OCI-LY3 (cell line): ENCODE measurements around the gene LCNL1.
A peak's percentile ranks its signal among the peaks of the same experiment; 100 is the strongest.

ENCODE experiments used
- H2AFZ ChIP-seq: fragments of 200-600, 300-600 bp; shearing (Covaris generic); 2 replicates; pipeline ENCODE4 v1.6.0; 2014; ENCODE audit warnings: antibody characterized with exemption, low read depth, low read length
- H3K27ac ChIP-seq: fragments of 200-600, 300-600 bp; sonication (generic); 2 replicates; pipeline ENCODE4 v1.5.1; 2014; ENCODE audit warnings: mild to moderate bottlenecking, low read length, moderate library complexity, mixed read lengths
- H3K27me3 ChIP-seq: fragments of 200-600, 300-600 bp; sonication (generic); 2 replicates; pipeline ENCODE4 v1.6.1; 2014; ENCODE audit warnings: low read depth, low read length, mixed read lengths
- H3K36me3 ChIP-seq: fragments of 200-600, 300-600 bp; sonication (generic); replicated peaks from 2 replicates; pipeline ENCODE3; 2014; ENCODE audit warnings: low read depth, low read length, mixed read lengths
- H3K4me1 ChIP-seq: fragments of 300-600, 200-600 bp; sonication (generic); 2 replicates; pipeline ENCODE4 v1.6.1; 2014; ENCODE audit warnings: low read length, mixed read lengths
- H3K4me2 ChIP-seq: fragments of 200-600, 300-600 bp; sonication (generic); 2 replicates; pipeline ENCODE4 v1.6.1; 2014; ENCODE audit warnings: low read length, mixed read lengths
- H3K4me3 ChIP-seq: fragments of 300-600, 200-600 bp; sonication (generic); 2 replicates; pipeline ENCODE4 v1.5.1; 2014; ENCODE audit warnings: antibody characterized with exemption, mild to moderate bottlenecking, low read length, moderate library complexity
- H3K79me2 ChIP-seq: fragments of 300-600, 200-600 bp; shearing (Covaris generic); 2 replicates; pipeline ENCODE4 v1.6.1; 2014; ENCODE audit warnings: mild to moderate bottlenecking, low read length, mixed read lengths
- H3K9ac ChIP-seq: fragments of 300-600, 200-600 bp; shearing (Covaris generic); 2 replicates; pipeline ENCODE4 v1.6.0; 2014; ENCODE audit warnings: mild to moderate bottlenecking, low read length, moderate library complexity
- H3K9me3 ChIP-seq: fragments of 200-600, 300-600 bp; shearing (Covaris generic); 2 replicates; pipeline ENCODE4 v1.6.1; 2014; ENCODE audit warnings: low read length, mixed read lengths; ENCODE audit not compliant: insufficient read depth
- H4K20me1 ChIP-seq: fragments of 200-600, 300-600 bp; sonication (generic); 2 replicates; pipeline ENCODE4 v1.6.1; 2016; ENCODE audit warnings: low read length, mixed read lengths; ENCODE audit not compliant: insufficient read depth
- CTCF ChIP-seq: fragments of 200-600, 300-600 bp; sonication (generic); IDR thresholded peaks from 2 replicates; pipeline ENCODE4 v1.5.1; 2014; ENCODE audit warnings: antibody characterized with exemption, low read length, low read depth
- EZH2phosphoT487 ChIP-seq: fragments of 200-600 bp; shearing (Covaris generic); IDR thresholded peaks from 2 replicates; pipeline ENCODE4 v1.6.1; 2018; ENCODE audit warnings: antibody characterized with exemption, mixed run types, low read depth

Gene LCNL1

GRCh38 chr9:136990242-136990911 is 7.6 kb downstream of the LCNL1 start:
- peaks cover 7% of the 10 kb centered on the region; the same call in 1 of the 2 replicates for H3K4me1 ChIP-seq
- TF ChIP-seq EZH2phosphoT487 (no peak), CTCF (no peak)
- peaks cover 7% of the 10 kb centered on the region for H3K36me3 ChIP-seq
- H3K27me3 ChIP-seq, result no peaks in the 10 kb centered on the region
- H3K27ac ChIP-seq, result no peak overlapping the region
- peaks cover 8% of the 10 kb centered on the region; the same call in 1 of the 2 replicates for H3K79me2 ChIP-seq
- H2AFZ ChIP-seq, result no peak overlapping the region
- H4K20me1 ChIP-seq, result no peaks in the 10 kb centered on the region
- no peak overlapping the region for H3K4me2 ChIP-seq
- H3K9me3 ChIP-seq, result no peaks in the 10 kb centered on the region
- H3K9ac ChIP-seq, result no peak overlapping the region
- H3K4me3 ChIP-seq, result no peak overlapping the region

GRCh38 chr9:136991993-136992818 is 9.4 kb downstream of the LCNL1 start, which contains the start of gene PAXX:
PAXX (plus strand) TSS chr9:136992422; CDS start chr9:136992444, 22 bp downstream.
- Histone ChIP-seq H3K4me1 (peaks cover 10% of the 10 kb centered on the region; the same call in 1 of the 2 replicates), H3K9ac (peak within 1 kb of the TSS; percentile 72), H3K4me2 (peak within 1 kb of the TSS; percentile 96), H3K4me3 (peak within 1 kb of the TSS; percentile 87), H3K9me3 (no peaks in the 10 kb centered on the region), H3K27me3 (peaks cover 8% of the 10 kb centered on the region), H3K79me2 (peaks cover 8% of the 10 kb centered on the region; the same call in 1 of the 2 replicates), H3K27ac (peak within 1 kb of the TSS; percentile 70), H4K20me1 (no peaks in the 10 kb centered on the region), H3K36me3 (peaks cover 7% of the 10 kb centered on the region), H2AFZ (0 out of 2 replicates have a peak within 1 kb of the TSS, but pooled peaks have one; percentile 71)
- no peak for TF ChIP-seq CTCF
- TF ChIP-seq EZH2phosphoT487, result no peak

- Histone ChIP-seq H4K20me1 (no peaks in the 10 kb centered on the region), H3K27ac (peak overlapping the region; percentile 70), H2AFZ (no peak overlapping the region), H3K4me1 (peaks cover 15% of the 10 kb centered on the region; the same call in 1 of the 2 replicates), H3K9ac (peak overlapping the region; percentile 72), H3K4me2 (peak overlapping the region; percentile 96), H3K9me3 (no peaks in the 10 kb centered on the region), H3K36me3 (peaks cover 7% of the 10 kb centered on the region), H3K79me2 (peaks cover 8% of the 10 kb centered on the region; the same call in 1 of the 2 replicates), H3K27me3 (peaks cover 15% of the 10 kb centered on the region), H3K4me3 (peak overlapping the region; percentile 87)
- TF ChIP-seq EZH2phosphoT487 (no peak), CTCF (no peak)
These were observed 10.1 kb downstream of the LCNL1 start for GRCh38 chr9:136992819-136993369.
